HEK293 (cell line): ENCODE data around the gene FBXO33.

Source experiments
- CTCF ChIA-PET: fragments of 350-600 bp; formaldehyde crosslinking; extraction: SDS; loops from one replicate; lab custom pipeline; 2021; ENCODE audit warnings: antibody characterized with exemption; lab: Yijun Ruan, JAX
- POLR2A ChIA-PET: fragments of 300-600 bp; formaldehyde crosslinking; extraction: SDS; loops from one replicate; lab custom pipeline; 2020; ENCODE audit warnings: antibody characterized with exemption, inconsistent platforms; lab: Yijun Ruan, JAX
- H3K27ac ChIP-seq: fragments of 200-500 bp; sonication (Bioruptor generic); 2 replicates; pipeline ENCODE4 v1.5.1; 2014; ENCODE audit warnings: low read depth, low read length, control low read depth, inconsistent platforms; ENCODE audit errors: extremely low read depth
- H3K36me3 ChIP-seq, 2 experiments: fragments of 200-500 bp in 1 of 2; sonication (Bioruptor generic) in 1 of 2; 1 replicate in 1 of 2; 2 replicates in 1 of 2; pipeline ENCODE4 v1.5.1; 2014 to 2017; ENCODE audit warnings: inconsistent platforms in 2 of 2, low read length in 2 of 2; ENCODE audit not compliant: control insufficient read depth in 2 of 2, insufficient read depth in 1 of 2
- H3K4me1 ChIP-seq: fragments of 200-500 bp; sonication (Bioruptor generic); 2 replicates; pipeline ENCODE4 v1.5.1; 2014; ENCODE audit warnings: mild to moderate bottlenecking, low read length, inconsistent platforms; ENCODE audit not compliant: control insufficient read depth, insufficient read depth
- H3K4me3 ChIP-seq: 2 replicates; pipeline ENCODE4 v1.5.1; 2011; ENCODE audit warnings: low read depth, mild to moderate bottlenecking, control low read depth, low read length, moderate library complexity
- H3K9me3 ChIP-seq: fragments of 200-500 bp; sonication (Bioruptor generic); 2 replicates; pipeline ENCODE4 v1.5.1; 2014; ENCODE audit warnings: low read depth, low read length, inconsistent platforms; ENCODE audit not compliant: control insufficient read depth, insufficient read depth
- AEBP2 ChIP-seq: fragments of 450-650 bp; formaldehyde crosslinking; IDR thresholded peaks from 2 replicates; pipeline ENCODE4 v1.5.1; 2016; ENCODE audit warnings: missing biosample characterization, missing genetic modification characterization, borderline replicate concordance
- GLIS2 ChIP-seq: fragments of 450-650 bp; formaldehyde crosslinking; IDR thresholded peaks from 2 replicates; pipeline ENCODE4 v1.5.1; 2016; ENCODE audit warnings: missing biosample characterization, missing genetic modification characterization
- KLF1 ChIP-seq: fragments of 450-650 bp; formaldehyde crosslinking; IDR thresholded peaks from 2 replicates; pipeline ENCODE4 v1.5.1; 2016; ENCODE audit warnings: missing biosample characterization, missing genetic modification characterization
- PATZ1 ChIP-seq: fragments of 450-650 bp; formaldehyde crosslinking; IDR thresholded peaks from 2 replicates; pipeline ENCODE4 v1.5.1; 2016; ENCODE audit warnings: missing biosample characterization, missing genetic modification characterization
- PRDM1 ChIP-seq: fragments of 450-650 bp; formaldehyde crosslinking; IDR thresholded peaks from 2 replicates; pipeline ENCODE4; 2016; ENCODE audit warnings: missing biosample characterization, missing genetic modification characterization
- PRDM4 ChIP-seq: fragments of 450-650 bp; formaldehyde crosslinking; IDR thresholded peaks from 2 replicates; pipeline ENCODE4 v1.5.1; 2017; ENCODE audit warnings: missing biosample characterization, missing genetic modification characterization
- SP3 ChIP-seq: fragments of 450-650 bp; formaldehyde crosslinking; IDR thresholded peaks from 2 replicates; pipeline ENCODE4 v1.5.1; 2016; ENCODE audit warnings: missing biosample characterization, missing genetic modification characterization
- ZBTB21 ChIP-seq: fragments of 450-650 bp; formaldehyde crosslinking; IDR thresholded peaks from 2 replicates; pipeline ENCODE4 v1.5.1; 2017; ENCODE audit warnings: missing biosample characterization, missing genetic modification characterization
- ZNF239 ChIP-seq: fragments of 450-650 bp; formaldehyde crosslinking; IDR thresholded peaks from 2 replicates; pipeline ENCODE4 v1.5.1; 2016; ENCODE audit warnings: missing biosample characterization, missing genetic modification characterization
- ZNF280C ChIP-seq: fragments of 450-650 bp; formaldehyde crosslinking; IDR thresholded peaks from 2 replicates; pipeline ENCODE4 v1.5.1; 2016; ENCODE audit warnings: missing biosample characterization, missing genetic modification characterization
- ZNF423 ChIP-seq: fragments of 450-650 bp; formaldehyde crosslinking; IDR thresholded peaks from 2 replicates; pipeline ENCODE4 v1.5.1; 2016; ENCODE audit warnings: missing biosample characterization, missing genetic modification characterization
- ZNF473 ChIP-seq: fragments of 450-650 bp; formaldehyde crosslinking; IDR thresholded peaks from 2 replicates; pipeline ENCODE4 v1.5.1; 2017; ENCODE audit warnings: missing biosample characterization, missing genetic modification characterization
- ZNF571 ChIP-seq: fragments of 450-650 bp; formaldehyde crosslinking; IDR thresholded peaks from 2 replicates; pipeline ENCODE4 v1.5.0; 2017; ENCODE audit warnings: missing biosample characterization, missing genetic modification characterization
- ZNF645 ChIP-seq: fragments of 450-650 bp; formaldehyde crosslinking; IDR thresholded peaks from 2 replicates; pipeline ENCODE4; 2016; ENCODE audit warnings: missing biosample characterization, missing genetic modification characterization
- ZNF660 ChIP-seq: fragments of 450-650 bp; IDR thresholded peaks from 2 replicates; pipeline ENCODE4 v1.5.1; 2018; ENCODE audit warnings: missing biosample characterization, mild to moderate bottlenecking, missing genetic modification characterization
- ZNF664 ChIP-seq: fragments of 450-650 bp; formaldehyde crosslinking; IDR thresholded peaks from 2 replicates; pipeline ENCODE4 v1.5.1; 2016; ENCODE audit warnings: missing biosample characterization, missing genetic modification characterization
- ZSCAN23 ChIP-seq: fragments of 450-650 bp; formaldehyde crosslinking; IDR thresholded peaks from 2 replicates; pipeline ENCODE4 v1.5.1; 2016; ENCODE audit warnings: missing biosample characterization, missing genetic modification characterization

Gene FBXO33

GRCh38 chr14:39382463-39382862 is 49.8 kb downstream of the FBXO33 start (continued):
- TF ChIP-seq PATZ1 = no peak
- TF ChIP-seq, all 188 proteins: peak for 0

GRCh38 chr14:39381366-39381765 is 50.9 kb downstream of the FBXO33 start:
- POLR2A ChIA-PET = interaction anchor here (1.1 kb wide), 1 partner anchor 9 kb away, joined by 3 read pairs; no protein-coding TSS in a partner anchor
- CTCF ChIA-PET = interaction anchor here (0.6 kb wide), 1 partner anchor 12 kb away, joined by 3 read pairs; no protein-coding TSS in a partner anchor

GRCh38 chr14:39376667-39377403 is 55.4 kb downstream of the FBXO33 start:
- H3K4me3 ChIP-seq = no peak overlapping the region
- POLR2A ChIA-PET = no interaction called here
- H3K9me3 ChIP-seq = no peaks in the 10 kb centered on the region
- TF ChIP-seq ZNF280C (tag by site-specific recombination) = no peak
- no peak for TF ChIP-seq ZNF239 (tag by site-specific recombination)
- TF ChIP-seq PRDM1 = peak; percentile 58
- no peak overlapping the region for H3K27ac ChIP-seq
- CTCF ChIA-PET = interaction anchor here (0.6 to 2.4 kb wide), 3 partner anchors 19 to 136 kb away, joined by 3 to 6 read pairs (median 4); no protein-coding TSS in a partner anchor
- H3K4me1 ChIP-seq = no peaks in the 10 kb centered on the region
- H3K36me3 ChIP-seq = no peaks in the 10 kb centered on the region

More at GRCh38 chr14:39381366-39381765, 50.9 kb downstream of the FBXO33 start:
- H3K4me1 ChIP-seq = 0 out of 2 replicates have a peak, but pooled peaks cover 2% of the 10 kb centered on the region
- no peaks in the 10 kb centered on the region for H3K36me3 ChIP-seq
- no peaks in the 10 kb centered on the region for H3K9me3 ChIP-seq
- no peak overlapping the region for H3K4me3 ChIP-seq
- TF ChIP-seq ZNF423 (tag by site-specific recombination) (no peak), AEBP2 (tag by site-specific recombination) (no peak), ZNF645 (tag by site-specific recombination) (no peak), ZNF664 (tag by site-specific recombination) (no peak), ZBTB21 (tag by site-specific recombination) (no peak), ZNF239 (tag by site-specific recombination) (no peak), PRDM4 (tag by site-specific recombination) (no peak), ZNF473 (tag by site-specific recombination) (no peak), GLIS2 (no peak), SP3 (tag by site-specific recombination) (no peak), ZNF660 (tag by site-specific recombination) (no peak), ZNF571 (tag by site-specific recombination) (no peak), ZSCAN23 (tag by site-specific recombination) (no peak), KLF1 (no peak)
- no peak overlapping the region for H3K27ac ChIP-seq
